HEK293 (cell line): ENCODE results near the gene LRRC37A3.
"Not testable (repeated sequence)": the region's sequence is repeated elsewhere in the genome, so short reads cannot be mapped to it uniquely, and the experiment has no call there.

Experiments
- AEBP2 ChIP-seq: fragments of 450-650 bp; formaldehyde crosslinking; IDR thresholded peaks from 2 replicates; pipeline ENCODE4 v1.5.1; 2016; ENCODE audit warnings: missing biosample characterization, missing genetic modification characterization, borderline replicate concordance
- HOXA7 ChIP-seq: sonication (generic); formaldehyde crosslinking; IDR thresholded peaks from 2 replicates; pipeline ENCODE4 v1.8.1; 2022; ENCODE audit warnings: missing genetic modification reagents, borderline replicate concordance
- IKZF3 ChIP-seq: fragments of 450-650 bp; IDR thresholded peaks from 2 replicates; pipeline ENCODE4 v1.5.0; 2018; ENCODE audit warnings: missing biosample characterization, mild to moderate bottlenecking, missing genetic modification characterization, moderate library complexity
- MEIS1 ChIP-seq: sonication (generic); formaldehyde crosslinking; IDR thresholded peaks from 2 replicates; pipeline ENCODE4 v1.8.1; 2022; ENCODE audit warnings: missing genetic modification reagents, mild to moderate bottlenecking, borderline replicate concordance
- REST ChIP-seq: fragments of 450-650 bp; formaldehyde crosslinking; IDR thresholded peaks from 2 replicates; pipeline ENCODE4 v1.5.1; 2016; ENCODE audit warnings: missing biosample characterization, missing genetic modification characterization
- SCRT1 ChIP-seq: fragments of 450-650 bp; formaldehyde crosslinking; IDR thresholded peaks from 2 replicates; pipeline ENCODE4 v1.5.1; 2016; ENCODE audit warnings: missing biosample characterization, missing genetic modification characterization, borderline replicate concordance
- TCF7L2 ChIP-seq: IDR thresholded peaks from 2 replicates; pipeline ENCODE4 v1.6.1; 2011; ENCODE audit warnings: low read depth, mild to moderate bottlenecking, inconsistent platforms, low read length, moderate library complexity, borderline replicate concordance
- ZNF121 ChIP-seq: fragments of 450-650 bp; formaldehyde crosslinking; IDR thresholded peaks from 2 replicates; pipeline ENCODE4 v1.5.1; 2016; ENCODE audit warnings: missing biosample characterization, missing genetic modification characterization
- ZNF133 ChIP-seq: fragments of 450-650 bp; formaldehyde crosslinking; IDR thresholded peaks from 2 replicates; pipeline ENCODE4 v1.5.1; 2016; ENCODE audit warnings: missing biosample characterization, missing genetic modification characterization
- ZNF311 ChIP-seq: fragments of 450-650 bp; formaldehyde crosslinking; IDR thresholded peaks from 2 replicates; pipeline ENCODE4 v1.5.1; 2017; ENCODE audit warnings: missing biosample characterization, missing genetic modification characterization, borderline replicate concordance
- ZNF677 ChIP-seq: fragments of 450-650 bp; IDR thresholded peaks from 2 replicates; pipeline ENCODE4 v1.5.0; 2018; ENCODE audit warnings: missing biosample characterization, mild to moderate bottlenecking, missing genetic modification characterization, moderate library complexity
- ZNF701 ChIP-seq: fragments of 450-650 bp; formaldehyde crosslinking; IDR thresholded peaks from 2 replicates; pipeline ENCODE4 v1.5.1; 2016; ENCODE audit warnings: missing biosample characterization, missing genetic modification characterization
- TF ChIP-seq, protein P1 (sequence below): fragments of 450-650 bp; formaldehyde crosslinking; optimal IDR thresholded peaks from 2 replicates; pipeline ENCODE3; 2016; ENCODE audit warnings: missing biosample characterization, mild to moderate bottlenecking, missing genetic modification characterization
- TF ChIP-seq, protein P2 (sequence below): fragments of 450-650 bp; formaldehyde crosslinking; IDR thresholded peaks from 2 replicates; pipeline ENCODE4 v1.5.1; 2016; ENCODE audit warnings: missing biosample characterization, missing genetic modification characterization

GRCh38 chr17:64918842-64919288, 413 bp downstream of the LRRC37A3 start:
- not testable (repeated sequence) for TF ChIP-seq AEBP2 (tag by site-specific recombination); TCF7L2; ZNF701 (tag by site-specific recombination); REST (tag by site-specific recombination); HOXA7 (CRISPR knock-in tag); ZNF311 (tag by site-specific recombination); ZNF677 (tag by site-specific recombination); ZNF133 (tag by site-specific recombination); SCRT1 (tag by site-specific recombination); IKZF3 (tag by site-specific recombination); MEIS1 (CRISPR knock-in tag); ZNF121 (tag by site-specific recombination)
- TF ChIP-seq, protein P1, sequence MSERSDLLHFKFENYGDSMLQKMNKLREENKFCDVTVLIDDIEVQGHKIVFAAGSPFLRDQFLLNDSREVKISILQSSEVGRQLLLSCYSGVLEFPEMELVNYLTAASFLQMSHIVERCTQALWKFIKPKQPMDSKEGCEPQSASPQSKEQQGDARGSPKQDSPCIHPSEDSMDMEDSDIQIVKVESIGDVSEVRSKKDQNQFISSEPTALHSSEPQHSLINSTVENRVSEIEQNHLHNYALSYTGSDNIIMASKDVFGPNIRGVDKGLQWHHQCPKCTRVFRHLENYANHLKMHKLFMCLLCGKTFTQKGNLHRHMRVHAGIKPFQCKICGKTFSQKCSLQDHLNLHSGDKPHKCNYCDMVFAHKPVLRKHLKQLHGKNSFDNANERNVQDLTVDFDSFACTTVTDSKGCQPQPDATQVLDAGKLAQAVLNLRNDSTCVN (tag by site-specific recombination): not testable (repeated sequence)
- TF ChIP-seq, protein P2, sequence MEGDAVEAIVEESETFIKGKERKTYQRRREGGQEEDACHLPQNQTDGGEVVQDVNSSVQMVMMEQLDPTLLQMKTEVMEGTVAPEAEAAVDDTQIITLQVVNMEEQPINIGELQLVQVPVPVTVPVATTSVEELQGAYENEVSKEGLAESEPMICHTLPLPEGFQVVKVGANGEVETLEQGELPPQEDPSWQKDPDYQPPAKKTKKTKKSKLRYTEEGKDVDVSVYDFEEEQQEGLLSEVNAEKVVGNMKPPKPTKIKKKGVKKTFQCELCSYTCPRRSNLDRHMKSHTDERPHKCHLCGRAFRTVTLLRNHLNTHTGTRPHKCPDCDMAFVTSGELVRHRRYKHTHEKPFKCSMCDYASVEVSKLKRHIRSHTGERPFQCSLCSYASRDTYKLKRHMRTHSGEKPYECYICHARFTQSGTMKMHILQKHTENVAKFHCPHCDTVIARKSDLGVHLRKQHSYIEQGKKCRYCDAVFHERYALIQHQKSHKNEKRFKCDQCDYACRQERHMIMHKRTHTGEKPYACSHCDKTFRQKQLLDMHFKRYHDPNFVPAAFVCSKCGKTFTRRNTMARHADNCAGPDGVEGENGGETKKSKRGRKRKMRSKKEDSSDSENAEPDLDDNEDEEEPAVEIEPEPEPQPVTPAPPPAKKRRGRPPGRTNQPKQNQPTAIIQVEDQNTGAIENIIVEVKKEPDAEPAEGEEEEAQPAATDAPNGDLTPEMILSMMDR (tag by site-specific recombination): not testable (repeated sequence)
